COLO668 (cell line): ENCODE results near the gene PHLDB1.
"Not testable (repeated sequence)": the region's sequence is repeated elsewhere in the genome, so short reads cannot be mapped to it uniquely, and the experiment has no call there.

Experiments used
- DNase-seq: peaks from one replicate; lab custom pipeline; 2025; ENCODE audit not compliant: unreplicated experiment; lab: John Stamatoyannopoulos, UW

The PHLDB1 gene

DNA sequence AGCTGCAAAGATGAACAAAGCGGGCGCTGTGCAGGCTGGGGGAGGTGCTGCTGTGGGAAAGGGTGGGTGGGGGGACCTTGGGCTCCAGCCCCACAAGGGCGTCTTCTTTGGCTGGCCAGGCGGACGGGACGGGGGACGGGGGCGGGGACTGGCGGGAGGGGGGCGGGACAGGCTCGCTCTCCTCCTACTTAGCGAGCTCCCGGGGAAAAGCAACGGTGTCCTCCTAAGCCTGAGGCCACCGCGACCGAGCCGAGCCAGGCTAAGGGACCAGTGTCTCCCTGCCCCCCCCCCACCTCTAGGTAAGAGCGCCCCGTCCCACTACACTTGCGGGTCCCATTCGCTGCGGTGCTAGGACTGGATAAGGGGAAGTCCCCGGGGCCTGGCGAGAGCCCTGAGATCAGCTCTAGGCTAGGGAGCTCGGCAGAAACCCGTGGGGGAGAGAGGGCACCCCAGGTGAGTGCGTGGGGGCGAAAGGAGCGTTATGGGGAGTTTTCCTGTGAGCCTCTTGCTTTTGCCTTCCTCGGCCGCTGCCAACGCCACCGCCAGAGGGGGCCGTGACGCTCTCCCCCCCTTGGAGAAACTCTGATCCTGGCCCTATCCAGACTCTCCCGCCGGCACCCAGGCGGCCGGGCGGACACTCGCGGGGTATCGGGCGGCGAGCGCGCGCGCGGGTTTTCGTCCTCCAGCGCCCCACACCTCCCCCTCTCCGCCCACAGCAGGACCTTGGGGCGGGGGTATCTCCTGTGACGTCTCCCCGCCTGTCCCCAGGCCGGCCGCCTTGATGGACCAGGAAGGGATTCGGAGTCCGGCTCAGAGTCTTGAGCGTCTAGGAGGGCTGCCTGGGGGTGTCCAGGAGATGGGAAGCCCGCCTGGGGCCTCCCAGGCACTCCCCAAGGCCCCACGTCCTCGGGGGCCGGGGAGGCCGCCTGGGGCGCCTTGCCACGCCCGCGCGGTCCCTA is at the start of gene PHLDB1:
Gene PHLDB1 (plus strand): TSS at position 215 of the 959 bp plus-strand sequence. CDS start 6,222 bp downstream, outside the sequence.
- DNase-seq = peak; percentile 59

- no peak for DNase-seq
These were observed 46.6 kb upstream of the PHLDB1 start for GRCh38 chr11:118560806-118561205.

DNA sequence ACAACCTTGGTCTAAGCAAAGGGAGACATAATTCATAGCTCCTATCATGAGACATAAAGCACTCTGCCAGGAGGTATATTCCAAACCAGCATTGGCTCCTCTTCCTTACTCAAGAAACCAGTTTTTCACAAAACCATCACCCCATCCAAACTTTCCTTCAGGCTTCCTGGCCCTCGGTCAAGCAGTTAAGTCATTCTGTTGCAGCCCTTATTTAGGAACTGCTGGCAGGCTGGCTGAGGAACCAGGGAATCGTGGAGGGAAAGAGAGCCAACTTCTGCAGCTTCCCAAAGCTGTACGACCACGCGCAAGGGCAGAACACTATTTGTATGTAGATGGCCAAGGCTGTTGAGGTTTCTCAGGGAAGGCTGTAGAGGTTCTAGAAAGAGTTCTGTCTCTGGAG is 42.4 kb upstream of the PHLDB1 start:
- no peak for DNase-seq

- no peak for DNase-seq
These were observed 37.7 kb upstream of the PHLDB1 start for GRCh38 chr11:118569670-118570069.

DNA sequence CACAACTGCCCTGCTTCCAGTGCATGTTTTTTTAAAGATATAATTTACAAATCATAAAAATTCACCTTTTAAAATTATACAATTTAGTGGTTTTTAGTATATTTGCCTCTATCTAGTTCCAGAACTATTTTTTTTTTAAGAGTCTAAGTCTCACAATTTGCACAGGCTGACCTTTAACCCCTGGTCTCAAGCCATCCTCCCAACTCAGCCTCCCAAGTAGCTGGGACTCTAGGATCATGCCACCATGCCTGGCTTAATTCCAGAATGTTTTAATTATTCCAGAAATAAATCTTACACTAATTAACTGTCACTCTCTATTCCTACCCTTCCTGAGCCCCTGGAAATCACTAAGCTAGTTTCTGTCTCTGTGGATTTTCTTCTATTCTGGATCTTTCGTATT is 36.6 kb upstream of the PHLDB1 start:
- no peak for DNase-seq

DNA sequence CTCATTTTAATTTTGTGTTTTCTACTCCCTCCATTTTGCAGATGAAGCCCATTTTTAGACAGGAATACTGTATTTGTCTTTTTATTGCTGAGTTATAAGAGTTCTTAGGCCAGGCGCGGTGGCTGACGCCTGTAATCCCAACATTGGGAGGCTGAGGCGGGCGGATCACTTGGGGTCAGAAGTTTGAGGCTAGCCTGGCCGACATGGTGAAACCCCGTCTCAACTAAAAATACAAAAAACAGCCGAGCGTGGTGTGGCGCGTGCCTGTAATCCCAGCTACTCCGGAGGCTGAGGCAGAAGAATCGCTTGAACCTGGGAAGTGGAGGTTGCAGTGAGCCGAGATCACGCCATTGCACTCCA is 35.7 kb upstream of the PHLDB1 start:
- DNase-seq = not testable (repeated sequence)

- peak; percentile 77 for DNase-seq
These were observed 35.1 kb upstream of the PHLDB1 start, which contains the start of gene ARCN1 for GRCh38 chr11:118572061-118572980. Gene ARCN1, plus strand, starts transcription at chr11:118572409. Its CDS starts 139 bp downstream, at chr11:118572548.

DNA sequence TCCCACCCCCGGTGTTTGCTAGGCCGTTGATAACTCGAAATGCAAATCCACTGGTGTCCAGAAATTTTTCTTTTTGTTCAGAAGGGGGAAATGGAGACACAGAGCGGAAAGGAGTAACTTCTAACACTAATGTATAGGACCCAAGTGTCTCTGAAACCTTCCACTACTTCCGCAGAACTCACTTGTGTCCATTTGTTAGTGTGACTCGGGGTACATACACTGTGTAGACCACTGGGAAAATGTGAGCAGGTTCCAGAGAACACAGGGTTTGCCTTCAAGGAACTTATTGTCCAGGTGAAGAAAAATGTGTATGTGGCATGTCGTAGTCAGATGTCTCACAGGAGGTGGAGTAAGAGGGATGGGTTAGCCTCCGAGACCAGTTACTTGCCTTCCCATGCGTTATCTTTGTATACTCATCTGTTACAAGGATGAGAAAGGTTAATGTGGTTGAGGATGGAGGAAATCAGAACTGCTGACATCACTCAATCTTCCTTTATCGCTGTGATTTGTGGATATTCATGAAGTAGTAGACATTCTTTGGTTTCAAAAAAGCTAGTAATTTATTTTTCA is 34.3 kb upstream of the PHLDB1 start:
- peak; percentile 9 for DNase-seq

GRCh38 chr11:118574636-118575035 is 32.8 kb upstream of the PHLDB1 start:
- no peak for DNase-seq

- not testable (repeated sequence) for DNase-seq
These were observed 29.4 kb upstream of the PHLDB1 start for GRCh38 chr11:118577995-118578394.

DNA sequence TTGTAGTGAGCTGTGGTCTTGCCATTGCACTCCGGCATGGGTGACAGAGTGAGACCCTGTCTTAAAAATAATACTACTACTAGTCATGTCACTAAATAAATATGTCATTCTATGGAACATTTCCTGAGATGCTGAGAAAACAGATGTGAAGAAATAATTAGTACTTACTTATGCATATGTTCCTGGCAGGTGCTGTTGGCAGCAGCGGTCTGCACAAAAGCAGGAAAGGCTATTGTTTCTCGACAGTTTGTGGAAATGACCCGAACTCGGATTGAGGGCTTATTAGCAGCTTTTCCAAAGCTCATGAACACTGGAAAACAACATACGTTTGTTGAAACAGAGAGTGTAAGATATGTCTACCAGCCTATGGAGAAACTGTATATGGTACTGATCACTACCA is 26.4 kb upstream of the PHLDB1 start:
- no peak for DNase-seq

- no peak for DNase-seq
These were observed 19.5 kb upstream of the PHLDB1 start for GRCh38 chr11:118587952-118588351.

DNA sequence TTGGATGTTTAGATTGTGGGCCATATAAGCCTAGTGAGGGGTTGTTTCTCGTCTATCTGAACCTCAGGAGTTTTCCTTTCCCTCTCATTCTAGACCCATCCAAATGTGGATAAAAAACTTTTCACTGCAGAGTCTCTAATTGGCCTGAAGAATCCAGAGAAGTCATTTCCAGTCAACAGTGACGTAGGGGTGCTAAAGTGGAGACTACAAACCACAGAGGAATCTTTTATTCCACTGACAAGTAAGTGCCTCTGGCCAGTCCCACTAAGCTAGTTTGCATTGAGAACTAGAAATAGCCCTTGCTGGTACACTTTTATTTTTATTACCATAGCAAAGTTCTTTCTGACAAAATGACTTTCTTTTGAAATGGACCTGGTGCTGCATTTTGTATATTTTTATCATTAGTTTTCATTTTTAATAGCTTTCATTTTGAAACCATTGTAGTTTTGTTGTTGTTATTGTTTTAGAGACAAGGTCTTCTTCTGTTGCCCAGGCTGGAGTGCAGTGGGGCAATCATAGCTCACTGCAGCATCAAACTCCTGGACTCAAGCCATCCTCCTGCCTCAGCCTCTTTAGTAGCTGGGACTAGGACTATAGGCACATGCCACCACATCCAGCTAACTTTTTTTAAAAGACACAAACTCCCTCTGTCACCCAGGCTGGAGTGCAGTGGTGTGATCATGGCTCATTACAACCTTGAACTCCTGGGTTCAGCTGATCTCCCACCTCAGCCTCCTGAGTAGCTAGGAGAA is 14.6 kb upstream of the PHLDB1 start:
- DNase-seq = no peak

GRCh38 chr11:118594984-118595383 is 12.4 kb upstream of the PHLDB1 start:
- not testable (repeated sequence) for DNase-seq

DNA sequence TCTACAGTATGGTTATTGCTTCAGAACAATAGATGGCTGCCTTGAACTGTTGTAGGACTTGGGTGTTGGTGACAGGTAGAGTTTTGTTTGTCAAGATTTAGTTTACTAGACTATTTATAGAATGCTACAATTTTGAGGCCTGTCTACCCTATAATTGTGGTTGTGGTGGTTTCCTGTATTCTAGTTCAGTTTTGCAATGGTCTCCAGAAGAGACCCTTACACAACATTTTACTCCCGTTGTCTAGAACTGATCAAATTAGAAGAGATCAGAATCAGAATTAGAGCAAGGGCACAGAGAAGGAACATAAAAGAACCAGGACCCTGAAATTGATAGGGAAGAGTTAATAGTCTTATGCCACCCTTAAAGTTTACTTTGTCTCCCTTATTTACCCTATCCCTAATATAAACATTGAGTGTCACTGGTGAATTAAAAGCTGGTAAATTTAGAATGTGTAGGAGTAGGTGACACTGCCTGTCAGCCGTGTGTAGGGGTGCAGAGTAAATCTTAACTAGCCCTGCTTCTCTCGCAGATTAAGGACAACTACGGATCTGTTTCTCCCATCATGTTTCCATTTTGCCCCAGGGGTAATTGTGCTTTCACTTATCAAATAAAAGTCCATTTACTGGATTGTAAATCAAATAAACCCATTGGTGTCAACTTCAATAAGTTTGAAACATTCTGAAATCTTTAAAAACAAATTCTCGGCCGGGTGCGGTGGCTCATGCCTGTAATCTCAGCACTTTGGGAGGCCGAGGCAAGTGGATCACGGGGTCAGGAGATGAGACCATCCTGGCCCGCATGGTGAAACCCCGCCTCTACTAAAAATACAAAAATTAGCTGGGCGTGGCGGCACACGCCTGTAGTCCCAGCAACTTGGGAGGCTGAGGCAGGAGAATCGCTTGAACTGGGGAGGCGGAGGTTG is 10.9 kb upstream of the PHLDB1 start:
- no peak for DNase-seq

DNA sequence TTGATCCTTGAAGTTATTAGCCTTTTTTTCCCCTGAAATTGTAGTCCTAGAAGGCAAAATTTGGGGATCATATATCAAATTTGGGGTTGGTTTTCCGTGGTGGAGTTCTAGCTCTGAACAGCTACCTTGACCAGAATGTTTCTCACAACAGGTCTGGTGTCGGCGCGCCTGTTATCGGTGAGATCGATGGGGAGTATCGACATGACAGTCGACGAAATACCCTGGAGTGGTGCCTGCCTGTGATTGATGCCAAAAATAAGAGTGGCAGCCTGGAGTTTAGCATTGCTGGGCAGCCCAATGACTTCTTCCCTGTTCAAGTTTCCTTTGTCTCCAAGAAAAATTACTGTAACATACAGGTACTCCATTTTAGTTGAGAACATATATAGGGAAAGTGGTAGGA is 9.9 kb upstream of the PHLDB1 start:
- DNase-seq = no peak

DNA sequence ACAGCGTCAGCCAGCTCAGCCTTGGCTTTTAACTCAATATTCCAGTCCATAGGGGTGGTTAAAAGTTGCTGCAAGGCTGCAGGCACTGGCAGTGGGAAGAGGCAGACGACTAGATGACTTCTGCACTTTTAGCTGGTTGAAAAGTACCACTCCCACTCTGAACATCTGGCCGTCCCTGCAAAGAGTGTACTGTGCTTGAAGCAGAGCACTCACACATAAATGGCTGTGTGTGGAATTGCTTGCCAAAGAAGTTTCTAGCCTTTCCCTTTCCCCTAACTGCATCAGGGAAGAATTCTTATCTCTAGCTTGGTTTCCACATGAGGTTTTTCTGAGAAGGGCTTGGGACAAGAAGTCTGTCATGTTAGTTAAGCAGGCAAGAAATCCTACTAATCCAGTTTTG is 5.1 kb upstream of the PHLDB1 start:
- DNase-seq = no peak

DNA sequence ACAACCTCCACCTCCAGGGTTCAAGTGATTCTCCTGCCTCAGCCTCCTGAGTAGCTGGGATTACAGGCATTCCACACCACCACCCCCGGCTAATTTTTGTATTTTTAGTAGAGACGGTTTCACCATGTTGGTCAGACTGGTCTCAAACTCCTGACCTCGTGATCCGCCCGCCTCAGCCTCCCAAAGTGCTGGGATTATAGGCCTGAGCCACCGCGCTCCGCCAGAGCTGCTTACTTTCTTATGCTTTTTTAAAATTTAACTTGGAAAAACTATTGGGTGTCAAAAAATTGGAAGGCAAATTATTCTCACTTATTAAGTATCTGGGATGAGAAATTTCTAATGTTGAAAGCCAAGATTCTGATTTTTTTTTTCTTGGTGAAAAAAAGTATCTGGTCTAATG is 3.7 kb upstream of the PHLDB1 start:
- not testable (repeated sequence) for DNase-seq

GRCh38 chr11:118604566-118604965 is 2.8 kb upstream of the PHLDB1 start:
- no peak for DNase-seq
